Measurements from ENCODE around the gene HIPK2.

Gene HIPK2

DNA sequence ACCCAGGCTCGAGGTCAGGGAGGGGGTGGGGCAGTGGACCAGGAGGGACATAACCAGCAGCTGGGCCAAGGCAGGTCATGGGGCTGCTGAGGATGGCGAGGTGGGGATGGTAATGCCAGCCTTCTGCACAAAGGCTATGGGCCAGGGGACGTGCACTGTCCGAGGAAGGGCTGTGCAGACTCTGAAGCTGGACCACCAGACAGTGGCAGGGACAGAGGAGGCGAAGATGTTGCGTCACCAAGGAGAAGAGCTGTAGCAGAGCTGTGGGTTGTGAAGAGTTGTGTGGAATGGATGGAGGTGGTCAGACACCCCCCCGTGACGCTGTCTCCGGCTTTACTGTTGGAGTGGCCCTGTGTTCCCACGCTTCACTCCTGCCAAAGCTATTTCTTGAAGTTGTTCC lies 252.6 kb downstream of the HIPK2 start:
- no peak for DNase-seq (ENCODE audit: low spot score)
- TF ChIP-seq, protein P1, sequence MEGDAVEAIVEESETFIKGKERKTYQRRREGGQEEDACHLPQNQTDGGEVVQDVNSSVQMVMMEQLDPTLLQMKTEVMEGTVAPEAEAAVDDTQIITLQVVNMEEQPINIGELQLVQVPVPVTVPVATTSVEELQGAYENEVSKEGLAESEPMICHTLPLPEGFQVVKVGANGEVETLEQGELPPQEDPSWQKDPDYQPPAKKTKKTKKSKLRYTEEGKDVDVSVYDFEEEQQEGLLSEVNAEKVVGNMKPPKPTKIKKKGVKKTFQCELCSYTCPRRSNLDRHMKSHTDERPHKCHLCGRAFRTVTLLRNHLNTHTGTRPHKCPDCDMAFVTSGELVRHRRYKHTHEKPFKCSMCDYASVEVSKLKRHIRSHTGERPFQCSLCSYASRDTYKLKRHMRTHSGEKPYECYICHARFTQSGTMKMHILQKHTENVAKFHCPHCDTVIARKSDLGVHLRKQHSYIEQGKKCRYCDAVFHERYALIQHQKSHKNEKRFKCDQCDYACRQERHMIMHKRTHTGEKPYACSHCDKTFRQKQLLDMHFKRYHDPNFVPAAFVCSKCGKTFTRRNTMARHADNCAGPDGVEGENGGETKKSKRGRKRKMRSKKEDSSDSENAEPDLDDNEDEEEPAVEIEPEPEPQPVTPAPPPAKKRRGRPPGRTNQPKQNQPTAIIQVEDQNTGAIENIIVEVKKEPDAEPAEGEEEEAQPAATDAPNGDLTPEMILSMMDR (conservative IDR thresholded peaks at IDR 0.05; ENCODE audit: low read depth) = no peak
- POLR2A ChIA-PET (ENCODE audit: low non-redundant PET) = no interaction called here
- CTCF ChIA-PET = interaction anchor here (0.7 kb wide), 1 partner anchor 47 kb away, joined by 4 read pairs; no protein-coding TSS in a partner anchor
- no peak overlapping the region for H3K27ac ChIP-seq

DNA sequence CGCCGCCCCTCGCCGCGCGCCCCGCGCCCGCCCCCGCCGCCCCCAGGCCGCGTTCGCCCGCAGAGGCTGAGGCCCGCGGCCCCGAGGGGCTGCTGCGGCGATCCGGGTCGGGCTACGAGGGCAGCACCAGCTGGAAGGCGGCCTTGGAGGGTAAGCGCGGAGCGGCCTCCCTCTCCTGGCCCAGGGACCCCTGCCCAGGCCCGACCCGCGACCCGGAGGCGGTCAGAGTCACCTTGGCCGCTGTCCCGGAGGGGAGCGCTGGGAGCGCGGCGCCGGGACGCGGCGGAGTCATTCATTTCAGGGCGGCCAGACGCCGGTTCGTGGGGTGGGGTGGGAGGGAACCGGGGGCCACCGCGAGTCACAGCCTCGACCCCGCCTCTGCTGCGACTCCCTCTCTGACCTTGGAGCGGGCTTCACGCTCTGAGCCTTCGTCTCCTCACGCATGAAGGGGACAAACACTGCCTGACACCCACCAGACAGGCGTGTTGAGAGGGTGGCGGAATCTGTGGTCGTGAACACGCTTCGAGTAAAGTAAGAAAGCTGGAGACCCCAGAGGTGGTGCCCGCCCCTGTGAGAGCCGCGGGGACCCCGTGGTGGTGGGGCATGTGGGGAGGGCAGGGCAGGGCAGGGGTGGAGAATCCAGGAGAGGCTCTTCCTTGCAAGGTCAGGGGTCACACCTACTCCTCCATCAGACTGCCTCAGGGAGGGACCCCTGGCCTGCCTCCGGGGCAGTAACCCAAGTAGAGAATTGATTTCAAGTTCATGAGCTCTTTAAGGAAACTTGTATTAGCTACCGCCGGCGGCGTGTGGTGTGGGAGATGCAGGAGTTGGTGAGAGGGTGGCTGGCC lies 253.6 kb downstream of the HIPK2 start:
- CTCF ChIA-PET = interaction anchor here (0.7 kb wide), 1 partner anchor 48 kb away, joined by 4 read pairs; no protein-coding TSS in a partner anchor
- H3K27ac ChIP-seq = no peak overlapping the region
- POLR2A ChIA-PET (ENCODE audit: low non-redundant PET) = no interaction called here

DNA sequence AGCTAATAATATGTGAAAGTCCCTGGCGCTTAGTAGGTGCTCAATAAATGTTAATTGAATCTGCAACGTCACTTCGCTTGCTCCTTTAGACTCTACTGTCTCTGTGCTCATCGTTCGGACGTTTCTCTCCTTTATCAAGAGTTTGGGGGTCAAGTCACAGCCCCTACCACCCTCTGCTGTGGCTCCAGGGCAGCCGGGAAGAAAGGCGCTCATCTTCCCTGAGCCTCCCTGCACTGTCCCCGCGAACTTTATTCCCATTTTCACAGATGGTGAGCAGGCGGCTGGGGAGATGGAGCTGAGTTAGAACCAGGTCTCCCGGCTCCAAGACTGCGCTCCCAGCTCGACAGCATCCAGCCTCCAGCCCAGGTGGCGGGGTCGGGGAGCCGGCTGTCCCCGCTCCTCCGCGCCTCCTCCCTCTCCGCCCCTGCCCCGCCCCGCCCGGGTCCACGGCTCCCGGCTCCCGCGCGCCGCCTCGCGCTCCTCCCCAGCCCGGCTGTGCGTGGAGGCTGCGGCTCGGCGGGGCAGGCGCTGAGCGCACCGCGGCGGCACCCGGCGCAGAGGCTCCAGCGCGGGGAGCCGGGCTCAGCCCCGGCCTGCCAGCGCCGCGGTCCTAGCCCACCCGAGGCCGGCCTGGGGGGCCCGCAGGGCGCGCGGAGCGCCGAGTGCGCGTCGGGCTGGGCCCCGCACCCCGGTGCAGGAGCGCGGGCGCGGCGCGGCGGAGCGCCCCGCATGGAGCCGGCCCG lies 254.4 kb downstream of the HIPK2 start, which contains the start of gene CLEC2L:
TSS of gene CLEC2L (plus strand) at position 487 of the 743 bp plus-strand sequence. CDS start at position 730, 243 bp downstream.
- TF ChIP-seq, protein P1 (conservative IDR thresholded peaks at IDR 0.05; ENCODE audit: low read depth) = no peak
- DNase-seq (ENCODE audit: low spot score) = peak; percentile 4
- POLR2A ChIA-PET (ENCODE audit: low non-redundant PET) = no interaction called here
- CTCF ChIA-PET = no interaction called here
- H3K27ac ChIP-seq = no peak within 1 kb of the TSS

More for the DNA sequence above, 253.6 kb downstream of the HIPK2 start:
- no peak for DNase-seq (ENCODE audit: low spot score)
- TF ChIP-seq, protein P1 (conservative IDR thresholded peaks at IDR 0.05; ENCODE audit: low read depth) = no peak

DNA sequence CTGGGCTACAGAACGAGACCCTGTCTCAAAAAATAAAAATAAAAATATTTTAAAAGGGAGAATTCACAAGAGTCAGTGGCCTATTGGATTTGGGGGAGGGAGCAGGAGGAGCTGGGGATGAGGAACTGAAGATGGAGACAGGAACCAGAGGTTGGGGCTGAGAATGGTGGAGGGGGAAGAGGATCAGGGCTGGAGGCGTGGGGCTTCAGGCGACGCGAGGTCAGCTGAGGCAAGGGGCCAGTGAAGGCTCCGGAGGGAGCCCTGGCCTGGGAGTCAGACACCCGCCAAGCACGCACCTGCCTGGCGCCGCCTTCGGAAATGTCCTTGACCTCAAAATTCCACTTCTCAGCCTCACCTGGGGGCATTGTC lies 255.0 kb downstream of the HIPK2 start:
- POLR2A ChIA-PET (ENCODE audit: low non-redundant PET) = no interaction called here
- CTCF ChIA-PET = no interaction called here
- no peak overlapping the region for H3K27ac ChIP-seq
- TF ChIP-seq, protein P1 (conservative IDR thresholded peaks at IDR 0.05; ENCODE audit: low read depth) = no peak
- no peak for DNase-seq (ENCODE audit: low spot score)

DNA sequence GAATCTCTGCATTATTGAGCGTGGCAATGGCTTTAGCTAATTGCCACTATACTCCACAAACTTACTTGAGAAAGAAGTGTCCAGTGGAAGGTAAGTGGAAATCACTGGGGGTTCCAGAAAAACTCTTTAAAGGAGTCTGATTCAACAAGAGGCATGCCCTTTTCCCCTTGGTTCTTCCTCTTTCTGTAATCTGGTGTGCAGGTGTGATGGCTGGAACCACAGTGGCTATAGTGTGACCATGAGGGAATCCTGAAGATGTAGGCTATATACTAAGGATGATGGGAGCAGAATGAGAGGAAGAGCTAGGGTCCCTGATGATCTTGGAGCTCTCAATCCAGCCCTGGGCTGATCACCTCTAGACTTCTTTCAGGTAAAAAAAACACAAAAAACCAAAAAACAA lies 256.4 kb downstream of the HIPK2 start:
- H3K27ac ChIP-seq = no peak overlapping the region
- TF ChIP-seq, protein P1 (conservative IDR thresholded peaks at IDR 0.05; ENCODE audit: low read depth) = no peak
- CTCF ChIA-PET = no interaction called here
- POLR2A ChIA-PET (ENCODE audit: low non-redundant PET) = no interaction called here
- no peak for DNase-seq (ENCODE audit: low spot score)

DNA sequence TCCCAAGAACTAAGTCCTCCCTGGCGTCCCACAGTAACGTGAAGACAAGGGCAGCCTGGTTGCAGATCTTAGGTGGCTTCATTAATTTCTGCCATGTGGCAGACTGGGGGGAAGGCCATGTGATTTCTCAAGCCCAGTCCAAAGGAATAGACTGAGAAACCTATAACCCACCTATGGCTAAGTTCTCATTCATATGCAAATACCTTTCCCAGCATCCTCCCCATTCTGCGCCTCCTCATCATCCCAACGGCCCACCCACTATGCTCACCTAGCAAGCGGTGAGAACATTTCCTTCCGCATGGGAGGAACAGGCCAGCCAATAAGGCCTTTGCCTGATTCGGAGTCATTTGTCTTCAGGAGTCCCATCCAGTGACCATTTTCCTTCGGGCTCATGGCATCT lies 262.5 kb downstream of the HIPK2 start:
- no peak overlapping the region for H3K27ac ChIP-seq
- ChIA-PET CTCF (no interaction called here), POLR2A (ENCODE audit: low non-redundant PET) (no interaction called here)
- TF ChIP-seq, protein P1 (conservative IDR thresholded peaks at IDR 0.05; ENCODE audit: low read depth) = no peak
- no peak for DNase-seq (ENCODE audit: low spot score)
